Measurements from ENCODE around the gene ELAVL1. TPM values are rescaled to one million over a fixed set of nuclear protein-coding genes. Genes with fewer than 3 reads are reported as not detected.

The ELAVL1 gene
- total RNA-seq, 1 donor from 2014 or later, result 107 TPM

DNA sequence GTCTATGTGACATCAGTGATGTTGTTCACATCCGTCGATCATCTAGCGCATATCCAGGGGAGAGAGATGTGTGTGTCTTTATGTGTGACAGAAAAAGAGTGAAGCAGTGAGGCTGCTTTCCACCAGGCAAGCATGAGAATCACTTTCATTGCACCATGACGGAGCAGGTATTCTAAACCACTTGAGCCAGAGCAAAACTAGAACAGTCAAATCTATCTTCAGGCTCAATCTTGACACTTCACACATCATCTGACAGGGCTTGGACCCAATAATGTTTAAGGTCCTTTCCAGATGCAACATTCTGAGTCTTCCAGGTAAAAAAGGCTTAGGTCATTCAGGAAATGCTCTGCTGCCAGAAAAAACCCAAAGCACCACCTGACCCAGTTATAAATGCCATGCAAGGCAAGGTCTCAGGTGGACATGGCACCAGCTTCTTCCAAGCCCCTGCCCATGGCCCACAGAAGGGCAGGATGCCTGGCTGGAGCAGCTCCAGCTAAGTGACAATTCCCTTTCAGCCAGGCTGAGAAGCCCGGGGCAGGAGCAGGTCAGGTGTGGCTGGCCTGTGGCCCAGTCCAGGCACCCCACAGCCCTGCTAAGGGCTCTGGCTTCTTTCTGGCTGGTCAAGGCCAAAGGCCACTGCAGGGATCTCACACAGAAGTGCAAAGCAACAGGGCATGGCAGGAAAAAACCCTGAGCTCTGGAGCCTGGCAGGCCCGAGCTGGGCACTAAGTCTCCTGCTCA lies 5.0 kb downstream of the ELAVL1 start:
- H3K4me1 Mint-ChIP-seq (ENCODE audit: low read depth, unreplicated experiment), result peaks cover 37% of the 10 kb centered on the region
- peaks cover 97% of the 10 kb centered on the region for H3K79me2 ChIP-seq (ENCODE audit: insufficient read depth, low read length)
- no peaks in the 10 kb centered on the region for H3K36me3 ChIP-seq (ENCODE audit: insufficient read depth, low read length)
- peaks cover 6% of the 10 kb centered on the region for H3K36me3 Mint-ChIP-seq (ENCODE audit: low read depth, unreplicated experiment)
- H3K4me1 ChIP-seq (ENCODE audit: insufficient read depth, low read length), result peaks cover 23% of the 10 kb centered on the region
- no peak overlapping the region for H3K4me2 ChIP-seq (ENCODE audit: low read length)
- no peak overlapping the region for H3K27ac ChIP-seq (ENCODE audit: low read depth, low read length)
- peak overlapping the region; percentile 2 for H3K27ac Mint-ChIP-seq (ENCODE audit: unreplicated experiment)
- TF ChIP-seq, protein P1, sequence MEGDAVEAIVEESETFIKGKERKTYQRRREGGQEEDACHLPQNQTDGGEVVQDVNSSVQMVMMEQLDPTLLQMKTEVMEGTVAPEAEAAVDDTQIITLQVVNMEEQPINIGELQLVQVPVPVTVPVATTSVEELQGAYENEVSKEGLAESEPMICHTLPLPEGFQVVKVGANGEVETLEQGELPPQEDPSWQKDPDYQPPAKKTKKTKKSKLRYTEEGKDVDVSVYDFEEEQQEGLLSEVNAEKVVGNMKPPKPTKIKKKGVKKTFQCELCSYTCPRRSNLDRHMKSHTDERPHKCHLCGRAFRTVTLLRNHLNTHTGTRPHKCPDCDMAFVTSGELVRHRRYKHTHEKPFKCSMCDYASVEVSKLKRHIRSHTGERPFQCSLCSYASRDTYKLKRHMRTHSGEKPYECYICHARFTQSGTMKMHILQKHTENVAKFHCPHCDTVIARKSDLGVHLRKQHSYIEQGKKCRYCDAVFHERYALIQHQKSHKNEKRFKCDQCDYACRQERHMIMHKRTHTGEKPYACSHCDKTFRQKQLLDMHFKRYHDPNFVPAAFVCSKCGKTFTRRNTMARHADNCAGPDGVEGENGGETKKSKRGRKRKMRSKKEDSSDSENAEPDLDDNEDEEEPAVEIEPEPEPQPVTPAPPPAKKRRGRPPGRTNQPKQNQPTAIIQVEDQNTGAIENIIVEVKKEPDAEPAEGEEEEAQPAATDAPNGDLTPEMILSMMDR (IDR thresholded peaks at IDR 0.05; ENCODE audit: insufficient read depth, low read depth, low read length), result no peak
- TF ChIP-seq EZH2 (IDR thresholded peaks at IDR 0.05; ENCODE audit: insufficient read depth, low read length), result no peak
- peaks cover 91% of the 10 kb centered on the region for H4K20me1 ChIP-seq (ENCODE audit: insufficient read depth, low read length)
- H3K4me3 Mint-ChIP-seq (ENCODE audit: unreplicated experiment), result no peak overlapping the region
- H3K9me3 ChIP-seq (ENCODE audit: insufficient read depth, low read depth, low read length), result no peaks in the 10 kb centered on the region
- H3K27me3 ChIP-seq (ENCODE audit: insufficient read depth, low read length), result no peaks in the 10 kb centered on the region
- H3K9ac ChIP-seq (ENCODE audit: low read length), result no peak overlapping the region
- no peaks in the 10 kb centered on the region for H3K9me3 Mint-ChIP-seq (ENCODE audit: unreplicated experiment)
- FAIRE-seq (no peak), DNase-seq (ENCODE audit: low read depth) (no peak)
- no peak overlapping the region for H3K4me3 ChIP-seq (ENCODE audit: insufficient read depth, low read depth, low read length)
- no peak overlapping the region for H2AFZ ChIP-seq (ENCODE audit: low read depth, low read length)
- H3K27me3 Mint-ChIP-seq (ENCODE audit: low read depth, unreplicated experiment), result no peaks in the 10 kb centered on the region

DNA sequence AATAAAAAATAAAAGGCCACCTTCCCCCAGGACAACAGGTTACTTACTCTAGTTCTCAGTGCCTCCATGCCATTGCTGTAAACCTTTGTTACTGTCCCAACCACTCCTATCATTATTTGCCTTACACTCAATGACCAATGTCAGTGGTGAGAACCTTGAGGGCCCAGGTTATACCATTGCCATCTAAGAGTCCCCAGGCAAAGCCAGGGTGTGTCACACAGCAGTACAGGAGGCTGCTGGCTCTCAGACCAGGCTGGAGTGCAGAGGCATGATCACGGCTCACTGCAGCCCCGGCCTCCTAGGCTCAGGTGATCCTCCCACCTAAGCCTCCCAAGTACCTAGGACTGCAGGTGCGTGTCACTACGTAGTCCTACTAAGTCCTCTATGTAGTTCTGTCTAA lies 6.1 kb downstream of the ELAVL1 start:
- TF ChIP-seq, protein P1 (IDR thresholded peaks at IDR 0.05; ENCODE audit: insufficient read depth, low read depth, low read length), result no peak
- no peak for TF ChIP-seq EZH2 (IDR thresholded peaks at IDR 0.05; ENCODE audit: insufficient read depth, low read length)
- H2AFZ ChIP-seq (ENCODE audit: low read depth, low read length), result no peak overlapping the region
- H3K27me3 ChIP-seq (ENCODE audit: insufficient read depth, low read length), result no peaks in the 10 kb centered on the region
- H3K9ac ChIP-seq (ENCODE audit: low read length), result no peak overlapping the region
- Mint-ChIP-seq H3K36me3 (ENCODE audit: low read depth, unreplicated experiment) (peaks cover 6% of the 10 kb centered on the region), H3K4me1 (ENCODE audit: low read depth, unreplicated experiment) (peaks cover 40% of the 10 kb centered on the region), H3K27ac (ENCODE audit: unreplicated experiment) (no peak overlapping the region), H3K27me3 (ENCODE audit: low read depth, unreplicated experiment) (no peaks in the 10 kb centered on the region), H3K4me3 (ENCODE audit: unreplicated experiment) (no peak overlapping the region), H3K9me3 (ENCODE audit: unreplicated experiment) (no peaks in the 10 kb centered on the region)
- H3K4me1 ChIP-seq (ENCODE audit: insufficient read depth, low read length), result peaks cover 19% of the 10 kb centered on the region
- no peaks in the 10 kb centered on the region for H3K9me3 ChIP-seq (ENCODE audit: insufficient read depth, low read depth, low read length)
- DNase-seq (ENCODE audit: low read depth) (no peak), FAIRE-seq (no peak)
- no peak overlapping the region for H3K27ac ChIP-seq (ENCODE audit: low read depth, low read length)
- H4K20me1 ChIP-seq (ENCODE audit: insufficient read depth, low read length), result peaks cover 96% of the 10 kb centered on the region
- no peak overlapping the region for H3K4me2 ChIP-seq (ENCODE audit: low read length)
- peaks cover 100% of the 10 kb centered on the region for H3K79me2 ChIP-seq (ENCODE audit: insufficient read depth, low read length)
- no peaks in the 10 kb centered on the region for H3K36me3 ChIP-seq (ENCODE audit: insufficient read depth, low read length)
- H3K4me3 ChIP-seq (ENCODE audit: insufficient read depth, low read depth, low read length), result no peak overlapping the region

DNA sequence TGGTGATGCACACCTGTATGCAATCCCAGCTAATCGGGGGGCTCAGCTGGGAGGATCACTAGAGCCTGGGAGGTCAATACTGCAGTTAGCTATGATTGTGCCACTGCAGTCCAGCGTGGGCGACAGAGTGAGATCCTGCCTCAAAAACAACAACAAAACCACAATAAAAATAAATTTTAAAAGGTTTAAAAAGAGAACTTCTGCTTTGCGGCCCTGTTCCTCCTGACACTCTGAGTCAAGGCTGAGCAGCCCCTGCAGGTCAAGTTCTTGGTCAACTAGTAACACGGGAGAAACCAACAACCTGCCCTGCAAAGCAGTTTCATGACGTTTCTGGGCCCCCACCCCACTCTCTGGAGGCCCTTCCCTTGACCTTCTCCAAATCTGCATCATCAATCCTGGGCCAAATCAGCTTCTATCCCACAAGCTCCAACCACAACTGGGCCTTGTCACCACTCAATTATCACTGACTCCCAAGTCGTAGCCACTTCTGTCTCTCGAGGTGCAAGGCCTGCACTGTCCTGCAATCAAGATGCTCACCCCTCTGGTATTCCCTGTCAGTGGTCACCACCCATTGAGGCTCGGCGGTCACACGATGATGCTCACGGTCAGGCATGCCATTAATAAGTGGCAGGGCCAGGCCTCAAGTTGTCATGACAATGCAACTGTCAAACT lies 7.5 kb downstream of the ELAVL1 start:
- H3K36me3 ChIP-seq (ENCODE audit: insufficient read depth, low read length), result no peaks in the 10 kb centered on the region
- no peaks in the 10 kb centered on the region for H3K27me3 ChIP-seq (ENCODE audit: insufficient read depth, low read length)
- Mint-ChIP-seq H3K27me3 (ENCODE audit: low read depth, unreplicated experiment) (no peaks in the 10 kb centered on the region), H3K27ac (ENCODE audit: unreplicated experiment) (no peak overlapping the region), H3K36me3 (ENCODE audit: low read depth, unreplicated experiment) (peaks cover 6% of the 10 kb centered on the region), H3K4me3 (ENCODE audit: unreplicated experiment) (no peak overlapping the region), H3K9me3 (ENCODE audit: unreplicated experiment) (no peaks in the 10 kb centered on the region), H3K4me1 (ENCODE audit: low read depth, unreplicated experiment) (peaks cover 44% of the 10 kb centered on the region)
- FAIRE-seq (no peak), DNase-seq (ENCODE audit: low read depth) (peak; percentile 46)
- no peak overlapping the region for H3K4me3 ChIP-seq (ENCODE audit: insufficient read depth, low read depth, low read length)
- H3K4me2 ChIP-seq (ENCODE audit: low read length), result no peak overlapping the region
- peaks cover 15% of the 10 kb centered on the region for H3K4me1 ChIP-seq (ENCODE audit: insufficient read depth, low read length)
- H2AFZ ChIP-seq (ENCODE audit: low read depth, low read length), result no peak overlapping the region
- H4K20me1 ChIP-seq (ENCODE audit: insufficient read depth, low read length), result peaks cover 98% of the 10 kb centered on the region
- H3K27ac ChIP-seq (ENCODE audit: low read depth, low read length), result no peak overlapping the region
- no peaks in the 10 kb centered on the region for H3K9me3 ChIP-seq (ENCODE audit: insufficient read depth, low read depth, low read length)
- H3K79me2 ChIP-seq (ENCODE audit: insufficient read depth, low read length), result peaks cover 100% of the 10 kb centered on the region
- no peak for TF ChIP-seq EZH2 (IDR thresholded peaks at IDR 0.05; ENCODE audit: insufficient read depth, low read length)
- TF ChIP-seq, protein P1 (IDR thresholded peaks at IDR 0.05; ENCODE audit: insufficient read depth, low read depth, low read length), result no peak
- H3K9ac ChIP-seq (ENCODE audit: low read length), result no peak overlapping the region
